SKM-1 treated with dmso at 0.1 percent for 144 hours (cell line): ENCODE data around the gene CARD16.
"Not testable (repeated sequence)": the region's sequence is repeated elsewhere in the genome, so short reads cannot be mapped to it uniquely, and the experiment has no call there.

Source experiments
- DNase-seq: peaks from one replicate; lab custom pipeline; 2025; ENCODE audit not compliant: unreplicated experiment; lab: John Stamatoyannopoulos, UW

The CARD16 gene

DNA sequence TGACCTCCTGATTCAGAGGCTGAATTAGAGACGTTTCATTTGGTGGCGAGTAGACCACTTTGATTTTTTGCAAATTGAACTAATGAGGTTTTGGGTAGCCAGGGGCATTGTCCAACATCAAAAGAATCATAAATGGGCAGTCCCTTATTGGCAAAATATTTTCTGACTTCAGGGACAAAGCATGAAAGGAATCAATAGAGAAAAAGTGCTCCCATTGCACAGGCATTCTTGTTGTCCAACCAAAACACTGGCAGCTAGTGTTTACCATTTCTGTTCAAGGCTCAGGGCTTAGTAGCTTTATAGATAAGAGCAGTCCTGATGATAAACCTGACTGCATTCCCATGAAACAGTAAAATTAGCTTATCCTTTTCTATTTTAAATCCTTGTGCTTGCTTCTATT, 6.4 kb upstream of the CARD16 start:
- DNase-seq = no peak

DNA sequence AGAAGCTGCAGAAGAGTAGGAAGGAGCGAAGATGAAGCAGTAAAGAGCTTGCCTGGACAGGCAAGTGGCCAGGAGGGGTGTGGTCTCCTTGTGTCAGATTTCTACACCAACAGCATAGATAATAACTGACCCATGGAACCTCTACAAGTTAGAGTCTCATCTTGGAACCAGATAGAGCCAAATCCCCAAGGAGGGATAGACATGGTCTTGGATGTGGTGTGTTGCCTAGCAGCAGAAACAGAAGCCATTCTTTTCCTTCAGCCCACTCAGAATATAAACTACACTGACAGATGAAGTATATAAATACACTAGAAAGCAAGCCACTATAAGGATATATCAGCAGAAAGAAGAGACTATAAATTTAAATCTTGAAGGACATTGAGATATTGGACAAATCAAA, 4.3 kb upstream of the CARD16 start:
- no peak for DNase-seq

DNA sequence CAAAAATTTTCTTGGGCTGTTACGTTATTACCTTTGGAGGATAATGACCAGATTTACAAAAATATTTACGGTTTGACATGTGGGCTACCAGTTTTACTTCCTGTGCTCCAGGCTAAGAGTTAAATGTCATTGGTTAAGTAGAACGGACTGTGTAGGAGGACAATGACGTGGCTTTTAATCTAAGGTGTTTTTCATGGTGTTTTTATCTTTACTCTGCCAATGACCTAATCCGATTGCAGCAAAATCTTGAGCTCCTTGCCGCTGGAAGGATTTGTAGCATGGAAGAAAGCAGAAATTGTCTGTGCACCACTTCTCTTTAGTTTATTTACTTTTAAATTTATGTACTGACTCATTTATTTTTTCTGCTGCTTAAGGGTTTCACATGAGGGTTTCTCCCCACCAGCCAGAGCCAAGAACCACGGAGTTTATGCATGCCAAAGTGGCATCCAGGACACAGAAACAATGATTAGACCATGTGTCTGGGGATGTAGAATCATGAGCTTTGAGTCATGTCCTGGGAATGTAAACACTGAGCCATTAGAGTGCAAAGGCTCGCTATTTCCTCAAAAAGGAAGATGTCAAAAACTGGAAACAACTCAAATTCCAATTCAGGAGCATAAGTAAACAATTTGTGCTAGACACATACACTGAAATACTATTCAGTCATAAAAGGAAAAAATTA, 1.9 kb upstream of the CARD16 start:
- no peak for DNase-seq

DNA sequence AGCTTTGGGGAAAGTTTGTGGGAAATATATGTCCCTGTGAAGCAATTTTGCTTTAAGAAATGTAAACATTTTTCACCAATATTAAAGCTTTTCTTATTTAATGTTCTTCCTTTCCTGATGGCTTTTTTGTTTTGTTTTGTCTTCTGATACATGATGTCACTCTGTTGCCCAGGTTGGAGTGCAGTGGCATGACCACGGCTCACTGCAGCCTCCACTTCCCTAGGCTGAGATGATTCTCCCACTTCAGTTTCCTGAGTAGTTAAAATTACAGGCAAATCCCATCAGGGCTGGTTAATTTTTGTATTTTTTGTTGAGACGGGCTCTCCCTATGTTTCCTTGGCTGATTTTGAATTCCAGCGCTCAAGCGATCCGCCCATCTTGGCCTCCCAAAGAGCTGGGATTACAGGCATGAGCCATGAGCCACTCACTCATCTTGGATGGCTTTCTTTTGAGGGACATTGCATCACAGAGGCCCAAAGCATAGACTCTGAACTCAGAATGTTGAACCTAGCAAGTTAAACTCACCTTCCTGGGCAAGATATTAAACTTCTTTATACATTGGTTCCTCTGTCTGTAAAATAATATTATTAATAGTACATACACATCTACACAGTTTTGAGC, 651 bp upstream of the CARD16 start:
- DNase-seq = no peak

DNA sequence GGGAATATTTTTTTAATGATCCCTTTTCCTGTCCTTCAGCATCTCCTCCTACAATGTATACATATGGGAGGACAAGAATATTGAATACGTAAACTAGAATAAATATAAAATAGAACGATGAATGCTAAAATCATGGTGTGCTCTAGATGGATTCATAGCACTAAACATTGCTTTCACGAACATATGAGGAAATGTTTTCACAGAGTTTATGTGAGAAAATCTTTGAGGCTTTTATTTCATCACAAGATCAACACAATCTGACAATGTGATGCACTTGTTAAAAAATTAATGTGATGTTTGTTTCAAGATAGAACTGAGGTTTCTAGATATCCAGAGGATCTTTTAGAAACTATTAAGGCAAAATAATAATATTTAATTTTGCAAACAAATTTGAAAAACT, 3.0 kb downstream of the CARD16 start:
- no peak for DNase-seq

DNA sequence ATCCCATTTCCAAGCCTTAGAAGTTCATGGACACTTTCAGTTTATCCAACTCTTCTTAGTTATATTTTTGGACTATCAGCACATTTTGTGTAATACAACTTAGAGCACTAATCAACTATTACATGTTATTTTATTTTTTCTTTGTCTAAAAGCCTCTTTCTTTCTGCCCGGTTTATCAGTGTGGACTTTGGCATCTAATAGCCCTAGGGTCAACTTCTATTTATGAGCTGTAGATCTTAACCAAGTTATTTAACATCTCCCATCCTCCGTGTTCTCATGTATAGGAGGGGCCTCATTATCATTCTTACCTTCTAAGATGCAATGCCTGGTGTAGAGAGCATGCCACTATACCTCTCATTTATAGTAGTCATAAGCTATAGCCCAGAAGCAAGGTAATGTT, 4.4 kb downstream of the CARD16 start:
- no peak for DNase-seq

DNA sequence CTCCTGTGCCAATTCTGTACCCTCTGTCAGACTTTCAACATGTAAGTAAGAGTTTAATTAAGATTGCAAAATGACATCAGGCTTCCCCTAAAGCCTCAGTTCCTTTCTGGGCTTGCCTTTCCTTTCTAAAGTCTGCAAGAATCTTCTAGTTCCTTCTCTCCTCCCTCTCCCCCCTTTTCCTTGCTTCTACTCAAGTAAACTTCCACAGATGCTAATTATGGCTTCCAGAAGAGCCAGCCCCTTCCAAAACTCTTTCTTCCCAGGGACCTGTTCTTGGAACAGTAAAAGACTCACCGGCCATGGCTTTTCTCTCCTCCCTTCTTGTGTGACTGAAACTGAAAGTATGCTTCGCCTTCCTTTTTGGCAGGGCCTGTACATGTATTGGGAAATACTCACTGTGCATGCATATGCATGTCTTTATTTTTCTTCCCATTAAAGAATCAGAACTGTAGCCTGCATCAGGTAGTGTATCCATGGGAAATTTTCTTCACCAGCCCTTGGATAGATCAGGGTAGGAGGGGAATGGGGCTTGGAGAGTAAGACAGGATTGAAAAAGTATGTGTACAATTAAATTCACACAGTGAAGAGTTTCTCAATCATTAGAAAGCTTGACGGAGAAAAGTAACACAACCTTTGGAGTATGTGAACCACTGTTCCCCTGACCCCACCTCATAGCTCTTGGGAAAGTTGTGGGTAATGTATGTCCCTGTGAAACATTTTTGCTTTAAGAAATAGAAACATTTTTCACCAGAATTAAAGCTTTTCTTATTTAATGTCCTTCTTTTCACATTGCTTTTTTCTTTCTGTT, 10.1 kb downstream of the CARD16 start, which contains the start of gene CASP1:
Gene CASP1, minus strand, starts transcription at position 332 of the 808 bp plus-strand sequence. Its CDS starts 31 bp downstream, at position 301.
- DNase-seq = peak; percentile 75

DNA sequence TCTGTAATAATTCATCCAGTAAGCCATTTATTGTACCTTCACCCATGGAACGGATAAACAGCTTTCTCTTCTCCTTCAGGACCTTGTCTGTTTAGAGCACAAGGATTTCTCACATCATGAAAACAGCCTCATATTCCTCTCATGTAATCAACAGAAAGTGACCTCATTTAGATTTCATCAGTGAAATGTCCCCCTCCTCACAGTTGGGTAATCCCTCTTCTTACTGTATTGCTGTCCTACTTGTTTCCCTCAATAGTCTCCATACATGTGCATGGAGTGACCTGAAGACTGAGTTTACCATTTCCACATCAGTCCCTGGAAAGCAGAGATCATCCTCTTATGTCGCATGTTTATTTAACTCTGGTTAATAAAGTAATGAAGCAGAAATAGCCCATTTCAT, 10.7 kb downstream of the CARD16 start:
- not testable (repeated sequence) for DNase-seq

DNA sequence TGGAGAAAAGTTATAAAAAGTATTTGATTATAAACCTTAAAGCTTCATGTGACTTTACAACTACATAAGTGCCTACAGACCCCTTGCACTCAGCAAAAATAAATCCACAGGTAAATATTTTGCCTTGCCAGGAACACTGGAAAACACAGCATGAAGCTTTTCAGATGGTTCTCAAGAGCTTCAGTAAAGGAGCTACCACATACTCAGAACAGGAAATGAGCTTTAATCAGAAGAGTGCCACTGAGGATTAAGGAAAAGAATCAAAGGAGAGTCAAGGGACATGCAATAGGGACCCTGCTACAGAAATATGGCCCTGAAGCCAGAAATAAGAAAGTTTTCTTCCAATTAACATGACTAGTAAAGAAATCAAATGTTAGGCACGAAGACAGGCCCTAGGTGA, 11.4 kb downstream of the CARD16 start:
- no peak for DNase-seq

DNA sequence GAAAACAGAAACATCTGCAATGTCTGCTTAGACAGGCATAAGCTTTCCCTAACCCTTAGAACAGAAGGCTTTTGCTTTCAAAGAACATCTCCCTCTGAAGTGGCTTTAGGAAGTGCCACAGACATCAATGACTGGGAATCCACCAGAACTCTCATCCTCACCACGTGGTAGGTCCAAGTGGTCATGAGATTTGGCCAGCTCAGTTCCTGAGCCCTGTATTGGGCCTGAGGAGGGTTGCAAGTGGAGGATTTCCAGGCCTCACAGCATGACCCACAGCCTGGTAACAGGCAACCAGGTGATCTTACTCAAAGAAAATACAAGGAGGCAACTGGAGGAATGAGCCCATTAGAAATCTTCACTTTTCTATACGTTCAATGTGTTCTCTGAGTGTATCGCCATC, 11.8 kb downstream of the CARD16 start:
- DNase-seq = no peak

DNA sequence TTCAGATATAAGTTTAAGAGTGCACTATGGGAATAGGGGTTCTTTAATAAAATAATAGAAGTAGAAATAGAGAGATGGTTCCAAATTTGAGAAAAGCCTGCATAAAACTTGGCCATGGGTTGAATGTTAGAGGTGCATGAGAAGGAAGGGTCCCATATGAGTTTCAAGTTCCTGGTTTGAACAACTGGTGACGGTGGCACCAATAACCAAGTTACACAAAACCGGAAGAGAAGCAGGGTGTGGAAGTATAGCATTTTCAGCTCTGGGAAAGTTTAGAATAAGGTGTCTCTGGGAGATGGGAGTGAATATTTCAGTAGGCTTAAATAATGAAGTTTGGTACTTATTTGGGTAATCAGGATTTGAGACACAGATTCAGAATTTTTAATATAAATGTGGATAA, 12.6 kb downstream of the CARD16 start:
- no peak for DNase-seq

DNA sequence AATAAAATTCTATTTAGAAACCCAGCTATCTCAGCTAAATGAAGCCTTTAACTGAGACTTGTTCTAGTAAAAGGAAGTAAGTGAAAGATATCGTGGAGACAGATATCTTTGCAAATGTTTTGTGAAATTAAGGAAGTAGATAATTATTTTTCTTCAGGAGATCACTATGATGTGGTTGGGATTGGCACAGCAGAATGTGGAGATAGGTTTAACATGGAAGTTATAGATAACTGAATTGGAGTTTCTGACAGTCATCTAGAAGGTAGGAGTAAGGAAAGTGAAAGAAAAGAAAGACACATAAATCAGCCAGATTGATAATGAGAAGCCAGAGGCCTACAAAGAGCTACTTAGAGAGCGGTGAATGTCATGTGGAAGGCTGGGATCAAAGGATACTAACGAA, 17.5 kb downstream of the CARD16 start:
- peak; percentile 16 for DNase-seq

DNA sequence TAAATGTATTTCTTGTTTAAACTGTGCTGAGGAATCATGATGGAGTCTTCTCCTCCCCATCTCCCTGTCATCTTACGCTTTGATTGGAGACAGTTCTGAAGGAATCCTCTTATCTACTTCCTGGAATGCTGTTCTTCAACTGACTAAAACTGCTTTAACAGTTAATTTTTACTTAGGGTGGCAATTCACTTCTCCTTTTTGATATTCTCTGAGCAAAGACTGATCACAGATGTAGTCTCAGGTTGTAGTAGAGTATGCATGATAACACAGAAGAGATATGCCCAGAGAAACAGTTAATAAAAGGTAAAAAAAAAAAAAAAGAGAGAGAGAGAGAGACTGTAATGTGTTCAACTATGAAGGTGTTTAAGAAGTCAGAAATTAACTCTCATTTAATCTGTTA, 20.7 kb downstream of the CARD16 start:
- DNase-seq = no peak

DNA sequence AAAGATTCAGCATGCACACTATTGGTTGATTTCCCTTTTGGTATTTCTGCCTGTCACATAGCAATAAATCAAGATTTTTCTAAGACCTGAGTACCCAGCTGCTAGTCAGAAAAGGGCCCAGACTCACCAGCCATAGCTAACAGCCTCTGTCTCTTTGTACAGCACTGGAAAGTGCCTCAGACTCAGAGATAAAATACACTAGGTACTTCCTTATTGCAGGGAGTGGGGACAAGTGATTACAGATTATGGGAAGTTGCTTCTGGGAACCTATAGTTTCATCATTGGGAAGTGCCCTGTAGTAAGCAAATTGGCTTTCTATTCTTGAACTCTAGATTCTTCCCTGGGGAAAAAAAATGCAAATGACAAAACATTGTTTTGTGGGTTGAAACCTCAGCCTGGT, 22.1 kb downstream of the CARD16 start, which contains the start of gene CASP5:
Gene CASP5, minus strand, starts transcription at position 166 of the 400 bp plus-strand sequence. Its CDS starts 32 bp downstream, at position 134.
- peak; percentile 53 for DNase-seq

DNA sequence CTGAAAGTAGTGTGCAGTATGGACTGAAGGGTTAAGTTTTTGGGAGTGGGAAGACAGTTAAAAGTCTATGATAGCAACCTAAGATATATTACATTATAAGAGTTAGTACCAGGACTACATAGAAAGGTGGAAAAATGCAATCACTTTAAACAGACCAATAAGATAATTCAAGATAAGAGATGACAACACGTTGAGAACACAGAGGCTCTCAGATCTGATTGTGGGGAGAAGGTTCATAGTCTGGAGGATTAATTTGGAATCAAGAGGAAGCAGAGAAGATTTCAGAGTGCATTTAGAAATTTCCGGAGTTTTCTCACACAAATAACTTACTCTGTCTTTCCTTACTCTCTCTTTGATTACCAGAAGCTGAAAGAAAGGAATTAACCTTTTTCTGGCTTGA, 22.6 kb downstream of the CARD16 start:
- no peak for DNase-seq

DNA sequence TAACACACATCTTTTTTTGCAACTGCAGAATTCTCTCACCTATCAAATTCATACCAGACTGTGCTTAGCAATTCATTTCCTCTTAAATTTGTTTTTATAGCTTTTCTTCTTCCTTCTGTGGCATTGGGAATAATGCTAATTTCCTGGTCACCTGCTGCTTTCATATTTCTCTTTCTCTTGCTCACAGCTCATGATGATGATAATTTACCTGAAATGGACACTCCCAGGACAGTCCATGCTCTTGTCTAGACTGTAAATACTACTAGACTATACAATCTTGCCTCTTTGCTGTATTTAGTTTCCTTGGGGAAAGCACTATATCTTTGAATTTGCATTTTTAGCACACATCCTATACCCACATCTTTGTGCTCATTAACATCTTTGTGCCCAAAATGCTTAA, 37.7 kb downstream of the CARD16 start:
- no peak for DNase-seq

DNA sequence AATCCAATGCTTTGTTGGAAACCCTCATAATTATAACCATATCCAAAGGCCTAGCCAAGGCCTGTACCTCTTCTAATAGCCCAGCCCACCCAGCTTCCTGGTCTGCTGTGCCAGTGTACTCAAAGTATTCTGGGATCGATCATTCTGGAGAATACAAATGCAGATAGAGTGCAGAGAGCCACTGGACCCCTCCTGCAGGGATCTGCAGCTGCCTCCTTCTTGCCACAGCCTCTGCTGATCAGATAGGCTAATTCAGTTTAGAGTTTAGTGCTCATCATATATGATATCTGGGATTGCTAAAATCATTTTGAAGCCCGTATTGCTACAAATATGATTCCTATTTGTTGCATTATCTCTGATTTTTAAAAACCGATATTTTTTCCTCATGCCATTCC, 39.7 kb downstream of the CARD16 start:
- DNase-seq = no peak

DNA sequence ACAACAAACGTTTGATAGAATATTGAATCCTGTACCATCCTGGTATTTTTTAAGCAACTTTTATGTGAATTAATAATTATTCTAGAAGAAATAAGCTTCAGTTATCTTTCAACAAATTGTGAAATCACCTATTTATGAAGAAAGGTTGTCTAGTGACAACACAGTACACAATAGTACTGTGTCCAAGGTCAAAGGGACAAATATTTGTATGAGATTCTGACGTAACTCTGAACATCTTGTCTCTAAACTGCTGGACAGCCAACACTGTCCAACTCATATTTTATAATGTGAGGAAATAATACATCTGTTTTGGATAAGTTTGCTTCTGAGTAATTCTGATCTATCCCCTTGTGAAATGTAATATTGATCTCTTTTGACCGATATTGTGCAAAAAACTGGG, 41.1 kb downstream of the CARD16 start:
- DNase-seq = no peak

DNA sequence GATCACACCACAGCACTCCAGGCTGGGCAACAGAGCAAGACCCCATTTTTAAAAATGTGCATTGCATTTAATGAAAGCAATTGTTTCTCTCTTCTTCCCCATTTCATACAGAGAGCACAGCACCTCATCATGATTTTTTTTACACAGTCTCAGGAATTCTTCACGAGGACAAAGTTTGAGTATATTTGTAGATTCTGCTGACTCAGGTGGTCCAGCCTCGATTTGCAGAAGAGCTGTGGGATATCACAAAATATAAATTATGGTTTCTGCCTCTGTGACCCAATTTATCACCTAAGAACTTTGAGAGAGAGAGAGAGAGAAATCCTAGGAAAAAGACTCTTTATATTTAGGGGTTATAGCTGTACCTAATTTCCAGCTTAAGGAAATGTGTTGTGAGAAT, 42.0 kb downstream of the CARD16 start:
- no peak for DNase-seq

DNA sequence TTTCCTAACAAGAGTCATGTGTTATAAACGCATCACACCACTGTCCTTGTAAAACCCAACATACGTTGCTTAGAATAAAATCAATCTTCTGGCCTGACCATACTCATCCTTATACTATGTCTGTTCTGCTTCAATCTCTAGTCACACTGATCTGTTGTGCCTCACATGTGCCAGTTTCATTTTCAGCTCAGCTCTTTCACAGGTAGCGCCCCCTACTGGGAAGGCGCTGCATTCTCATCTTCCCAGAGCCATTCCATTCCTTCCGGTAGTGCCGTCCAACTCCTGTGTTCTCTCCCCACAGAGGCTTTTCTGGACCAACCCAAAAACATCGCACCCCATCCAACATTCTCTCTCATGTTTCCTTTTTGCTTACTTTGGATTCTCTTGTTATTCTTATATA, 44.3 kb downstream of the CARD16 start:
- DNase-seq = peak; percentile 20

DNA sequence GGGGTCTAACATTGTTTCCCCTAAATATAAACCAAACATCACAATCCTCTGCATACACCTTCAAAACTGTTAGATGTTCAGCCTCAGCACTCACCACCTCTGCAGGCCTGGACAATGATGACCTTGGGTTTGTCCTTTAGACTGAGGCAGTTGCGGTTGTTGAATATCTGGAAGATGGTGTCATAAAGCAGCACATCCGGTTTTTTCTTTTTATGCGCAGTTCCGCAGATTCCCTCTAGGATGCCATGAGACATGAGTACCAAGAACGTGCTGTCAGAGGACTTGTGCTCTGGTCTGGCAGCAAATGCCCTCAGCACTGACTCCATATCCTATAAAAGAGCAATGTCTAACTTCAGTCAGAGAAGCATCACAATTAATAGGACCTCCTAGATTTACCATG, 45.0 kb downstream of the CARD16 start:
- no peak for DNase-seq

DNA sequence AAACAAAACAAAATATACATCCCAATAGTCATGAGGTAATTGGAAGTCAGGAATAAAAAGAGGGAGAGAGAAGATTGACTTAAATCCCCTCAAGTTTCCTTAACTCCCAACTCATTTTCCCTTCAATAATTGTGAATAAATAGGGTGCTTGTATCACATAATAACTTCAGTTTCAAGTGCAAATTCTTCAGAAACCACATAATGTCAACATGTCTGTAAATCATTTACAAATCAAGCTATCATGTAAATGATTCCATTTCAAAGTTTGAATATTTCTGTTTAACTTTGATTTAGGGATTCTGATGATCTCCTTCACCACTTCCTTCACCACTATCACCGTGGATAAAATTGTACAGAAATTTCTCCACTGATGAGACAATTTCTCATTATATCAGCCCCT, 45.4 kb downstream of the CARD16 start:
- no peak for DNase-seq
